ENCODE measurements around the gene GCC2. TPM values are rescaled to one million over a fixed set of nuclear protein-coding genes. Genes with fewer than 3 reads are reported as not detected.

GCC2 gene
- total RNA-seq, 1 experiment from 2014 or later: 28.2 TPM

GRCh38 chr2:108407864-108408729 is 40.9 kb upstream of the GCC2 start:
- no peaks in the 10 kb centered on the region for H3K27me3 ChIP-seq (ENCODE audit: insufficient read depth, low read length)
- CTCF ChIA-PET: no interaction called here
- H3K79me2 ChIP-seq (ENCODE audit: insufficient read depth, low read length): no peaks in the 10 kb centered on the region
- no peak overlapping the region for H3K9ac ChIP-seq (ENCODE audit: low read length)
- H2AFZ ChIP-seq (ENCODE audit: low read depth, low read length, poor library complexity, severe bottlenecking): no peak overlapping the region
- H3K27ac ChIP-seq (ENCODE audit: low read depth, low read length): no peak overlapping the region
- no peaks in the 10 kb centered on the region for H4K20me1 ChIP-seq (ENCODE audit: insufficient read depth)
- H3K36me3 ChIP-seq (ENCODE audit: control insufficient read depth in 1 of 2, insufficient read depth in 2 of 2, low read length in 2 of 2): no peaks in the 10 kb centered on the region
- DNase-seq (ENCODE audit: low read depth, low spot score) (no peak), ATAC-seq (no peak)
- POLR2A ChIA-PET: no interaction called here
- H3K4me2 ChIP-seq (ENCODE audit: low read length): no peak overlapping the region
- H3K4me1 ChIP-seq (ENCODE audit: control insufficient read depth in 1 of 2, insufficient read depth in 2 of 2, low read length in 2 of 2): peaks cover 0 to 3% of the 10 kb centered on the region in 2 experiments; a peak in 2 of 4 replicates
- no peak overlapping the region for H3K4me3 ChIP-seq (replicated peaks in 1 of 2; ENCODE audit: low read depth in 1 of 2, low read length in 2 of 2)
- H3K9me3 ChIP-seq (ENCODE audit: control insufficient read depth in 1 of 2, insufficient read depth in 1 of 2, low read depth in 1 of 2, low read length in 2 of 2): peaks cover 5 to 8% of the 10 kb centered on the region in 2 experiments; a peak in 2 of 4 replicates
- H3K9me2 ChIP-seq (ENCODE audit: insufficient read depth): no peaks in the 10 kb centered on the region
- RAD21 ChIA-PET (ENCODE audit: low non-redundant PET in 1 of 2, low total read pairs in 2 of 2, uncharacterized antibody in 2 of 2, unreplicated experiment in 2 of 2): no interaction called here
- intact Hi-C loops (cut with micrococcal nuclease): no loop called here
- no TSS peak for BruUV-seq (replicated peaks)
- no peak for TF ChIP-seq TCF7L2 (IDR thresholded peaks at IDR 0.05; ENCODE audit: borderline replicate concordance, extremely low read depth, insufficient read depth, insufficient read length)
- TF ChIP-seq EZH2 (IDR thresholded peaks at IDR 0.05): no peak
- no peak for TF ChIP-seq EZH2phosphoT487 (IDR thresholded peaks at IDR 0.05; ENCODE audit: borderline replicate concordance)
- no peak for TF ChIP-seq SP1 (IDR thresholded peaks at IDR 0.05; ENCODE audit: low read depth)
- no peak for TF ChIP-seq YY1 (IDR thresholded peaks at IDR 0.05; ENCODE audit: extremely low read depth, insufficient replicate concordance, low read depth, low read length)
- no peak for TF ChIP-seq EGR1 (IDR thresholded peaks at IDR 0.05; ENCODE audit: low read depth)
- TF ChIP-seq ATF3 (IDR thresholded peaks at IDR 0.05): no peak

GRCh38 chr2:108409768-108410167 is 39.2 kb upstream of the GCC2 start:
- Histone ChIP-seq H3K27me3 (ENCODE audit: insufficient read depth, low read length) (no peaks in the 10 kb centered on the region), H4K20me1 (ENCODE audit: insufficient read depth) (no peaks in the 10 kb centered on the region), H3K27ac (ENCODE audit: low read depth, low read length) (no peak overlapping the region), H3K9me2 (ENCODE audit: insufficient read depth) (no peaks in the 10 kb centered on the region), H3K4me3 (replicated peaks in 1 of 2; ENCODE audit: low read depth in 1 of 2, low read length in 2 of 2) (no peak overlapping the region), H3K4me2 (ENCODE audit: low read length) (no peak overlapping the region), H3K9ac (ENCODE audit: low read length) (no peak overlapping the region), H3K79me2 (ENCODE audit: insufficient read depth, low read length) (no peaks in the 10 kb centered on the region), H3K36me3 (ENCODE audit: control insufficient read depth in 1 of 2, insufficient read depth in 2 of 2, low read length in 2 of 2) (no peaks in the 10 kb centered on the region), H3K4me1 (ENCODE audit: control insufficient read depth in 1 of 2, insufficient read depth in 2 of 2, low read length in 2 of 2) (peaks cover 0 to 12% of the 10 kb centered on the region in 2 experiments; a peak in 3 of 4 replicates), H3K9me3 (ENCODE audit: control insufficient read depth in 1 of 2, insufficient read depth in 1 of 2, low read depth in 1 of 2, low read length in 2 of 2) (peaks cover 5% of the 10 kb centered on the region in 2 experiments; a peak in 2 of 4 replicates), H2AFZ (ENCODE audit: low read depth, low read length, poor library complexity, severe bottlenecking) (no peak overlapping the region)
- TF ChIP-seq MAX (IDR thresholded peaks at IDR 0.05) (no peak), EZH2 (IDR thresholded peaks at IDR 0.05) (no peak), ELF1 (IDR thresholded peaks at IDR 0.05; ENCODE audit: borderline replicate concordance, low read depth) (no peak), TCF7L2 (IDR thresholded peaks at IDR 0.05; ENCODE audit: borderline replicate concordance, extremely low read depth, insufficient read depth, insufficient read length) (no peak)
- ATAC-seq (no peak), DNase-seq (ENCODE audit: low read depth, low spot score) (no peak)
- no TSS peak for BruUV-seq (replicated peaks)
- RAD21 ChIA-PET (ENCODE audit: low non-redundant PET in 1 of 2, low total read pairs in 2 of 2, uncharacterized antibody in 2 of 2, unreplicated experiment in 2 of 2): no interaction called here
- intact Hi-C loops (cut with micrococcal nuclease): no loop called here
- CTCF ChIA-PET: no interaction called here
- POLR2A ChIA-PET: no interaction called here
